Endodermal cell (in vitro differentiated cells): Measurements from ENCODE around the gene STAT3. TPM values are rescaled to one million over a fixed set of nuclear protein-coding genes. Genes with fewer than 3 reads are reported as not detected.
"Not testable (repeated sequence)": the region's sequence is repeated elsewhere in the genome, so short reads cannot be mapped to it uniquely, and the experiment has no call there.

Source experiments
- DNase-seq: peaks from one replicate; pipeline ENCODE4 v3.0.0-alpha.2; 2017
- H3K27ac ChIP-seq: 2 replicates; pipeline ENCODE4 v1.5.1; 2013; ENCODE audit warnings: mild to moderate bottlenecking, low read depth, low read length, moderate library complexity
- H3K27me3 ChIP-seq: 2 replicates; pipeline ENCODE4 v1.6.1; 2013; ENCODE audit warnings: mild to moderate bottlenecking, low read length, moderate library complexity; ENCODE audit not compliant: insufficient read depth, control insufficient read depth, poor library complexity, severe bottlenecking
- H3K36me3 ChIP-seq: 2 replicates; pipeline ENCODE4 v1.7.0; 2013; ENCODE audit warnings: mild to moderate bottlenecking, low read length, moderate library complexity; ENCODE audit not compliant: control insufficient read depth, insufficient read depth
- H3K4me1 ChIP-seq: one replicate; pipeline ENCODE4 v1.7.0; 2013; ENCODE audit warnings: low read length; ENCODE audit not compliant: control insufficient read depth, insufficient read depth
- H3K4me3 ChIP-seq: 2 replicates; pipeline ENCODE4 v1.5.1; 2013; ENCODE audit warnings: mild to moderate bottlenecking, low read length, moderate library complexity
- H3K9ac ChIP-seq: 2 replicates; pipeline ENCODE4 v1.6.1; 2013; ENCODE audit warnings: mild to moderate bottlenecking, low read length, moderate library complexity; ENCODE audit not compliant: poor library complexity, severe bottlenecking; ENCODE audit errors: extremely low read depth
- H3K9me3 ChIP-seq: 2 replicates; pipeline ENCODE4 v1.6.1; 2013; ENCODE audit warnings: mild to moderate bottlenecking, low read length, moderate library complexity; ENCODE audit not compliant: control insufficient read depth
- H3K27ac Mint-ChIP-seq: 2 replicates; pipeline ENCODE4 v1.8.0; 2020; ENCODE audit warnings: mixed read lengths
- H3K27me3 Mint-ChIP-seq: 2 replicates; pipeline ENCODE4 v1.8.0; 2021; ENCODE audit warnings: mild to moderate bottlenecking, mixed read lengths; ENCODE audit not compliant: insufficient read depth
- H3K36me3 Mint-ChIP-seq: 2 replicates; pipeline ENCODE4 v1.8.0; 2020; ENCODE audit warnings: low read depth, mixed read lengths
- H3K4me1 Mint-ChIP-seq: 2 replicates; pipeline ENCODE4 v1.8.0; 2020; ENCODE audit warnings: mixed read lengths
- H3K4me3 Mint-ChIP-seq: 2 replicates; pipeline ENCODE4 v1.8.0; 2020; ENCODE audit warnings: mild to moderate bottlenecking, moderate library complexity, mixed read lengths
- H3K9me3 Mint-ChIP-seq: 2 replicates; pipeline ENCODE4 v1.8.0; 2020; ENCODE audit warnings: mild to moderate bottlenecking, mixed read lengths
- WGBS, 2 experiments: methylation state at CpG; one replicate each; pipeline versions ENCODE4 v1.1.5 to v1.1.7; 2013; ENCODE audit warnings: missing lambda C conversion rate in 2 of 2, mixed read lengths in 1 of 2; ENCODE audit not compliant: insufficient coverage in 1 of 2, insufficient read length in 1 of 2; 5-methylcytosine and 5-hydroxymethylcytosine counted together
- total RNA-seq, 2 donors: library from RNA; stranded (reverse); fragmentation: NEBNext Ultra II Directional in 1 of 2; extraction: Animal tissue kit (Norgen Biotek cat#: 25700) in 1 of 2; gene quantifications; 2 replicates in 1 of 2; 3 replicates in 1 of 2; pipeline ENCODE4 v1.2.1, GENCODE V29; 2021
- TF ChIP-seq, protein P1 (sequence below): fragments of 200-600 bp; sonication (generic); conservative IDR thresholded peaks from 2 replicates; pipeline ENCODE4 v1.5.0; 2021; ENCODE audit warnings: antibody characterized with exemption, mild to moderate bottlenecking

STAT3 gene
- total RNA-seq, 2 donors from 2014 or later, result 27.5 to 32.4 TPM

DNA sequence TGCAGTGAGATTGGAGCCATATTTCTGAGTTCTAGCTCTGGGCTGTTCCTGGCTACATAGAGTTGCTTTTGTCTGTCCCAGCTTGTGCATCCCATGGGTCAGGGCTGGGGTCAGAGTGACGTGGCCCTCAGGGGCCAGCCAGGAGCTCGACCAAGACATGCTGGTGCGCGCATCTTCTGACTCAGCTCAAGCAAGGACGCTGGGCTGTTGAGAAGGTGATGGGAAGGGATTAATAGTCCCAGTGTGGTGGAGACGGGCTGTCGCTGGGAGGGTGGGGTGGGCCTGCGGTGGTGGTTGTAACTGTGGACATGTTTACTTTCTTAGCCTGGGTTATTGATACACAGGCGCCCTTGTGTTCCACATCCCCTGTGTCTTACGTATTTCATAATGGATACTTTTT lies 90.5 kb downstream of the STAT3 start:
- H3K9me3 ChIP-seq, H3K4me1 ChIP-seq, H3K4me1 Mint-ChIP-seq, H3K27me3 ChIP-seq, H3K4me3 Mint-ChIP-seq, H3K9ac ChIP-seq, H3K36me3 Mint-ChIP-seq, DNase-seq, H3K9me3 Mint-ChIP-seq, H3K27ac Mint-ChIP-seq, H3K4me3 ChIP-seq, H3K36me3 ChIP-seq, H3K27me3 Mint-ChIP-seq, H3K27ac ChIP-seq: not testable (repeated sequence)
- WGBS, 2 experiments, result 99 to 100% methylated on average over 1 to 6 of the region's 10 CpGs

DNA sequence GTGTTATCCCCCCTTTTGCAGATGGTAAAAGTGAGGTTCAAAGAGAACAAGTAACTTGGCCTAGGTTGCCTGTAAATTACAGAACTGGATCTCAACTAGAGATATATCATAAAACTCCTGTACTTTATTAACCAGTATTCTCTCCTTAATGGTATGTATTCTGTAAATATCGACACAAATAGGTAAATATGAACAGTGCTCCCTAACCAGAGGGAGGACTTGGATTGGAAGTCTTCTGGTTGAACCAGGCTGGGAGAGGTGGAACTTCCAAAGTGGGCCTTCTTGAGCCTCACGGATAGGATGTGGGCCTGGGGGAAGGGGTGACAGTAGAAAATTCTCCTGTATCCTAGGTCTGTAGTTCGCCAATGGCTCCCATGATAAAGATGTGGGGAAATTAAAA lies 92.2 kb downstream of the STAT3 start:
- H3K36me3 Mint-ChIP-seq, result no peaks in the 10 kb centered on the region
- 93 to 100% methylated on average over 2 to 3 of the region's 3 CpGs for WGBS, 2 experiments
- no peak for DNase-seq
- TF ChIP-seq, protein P1, sequence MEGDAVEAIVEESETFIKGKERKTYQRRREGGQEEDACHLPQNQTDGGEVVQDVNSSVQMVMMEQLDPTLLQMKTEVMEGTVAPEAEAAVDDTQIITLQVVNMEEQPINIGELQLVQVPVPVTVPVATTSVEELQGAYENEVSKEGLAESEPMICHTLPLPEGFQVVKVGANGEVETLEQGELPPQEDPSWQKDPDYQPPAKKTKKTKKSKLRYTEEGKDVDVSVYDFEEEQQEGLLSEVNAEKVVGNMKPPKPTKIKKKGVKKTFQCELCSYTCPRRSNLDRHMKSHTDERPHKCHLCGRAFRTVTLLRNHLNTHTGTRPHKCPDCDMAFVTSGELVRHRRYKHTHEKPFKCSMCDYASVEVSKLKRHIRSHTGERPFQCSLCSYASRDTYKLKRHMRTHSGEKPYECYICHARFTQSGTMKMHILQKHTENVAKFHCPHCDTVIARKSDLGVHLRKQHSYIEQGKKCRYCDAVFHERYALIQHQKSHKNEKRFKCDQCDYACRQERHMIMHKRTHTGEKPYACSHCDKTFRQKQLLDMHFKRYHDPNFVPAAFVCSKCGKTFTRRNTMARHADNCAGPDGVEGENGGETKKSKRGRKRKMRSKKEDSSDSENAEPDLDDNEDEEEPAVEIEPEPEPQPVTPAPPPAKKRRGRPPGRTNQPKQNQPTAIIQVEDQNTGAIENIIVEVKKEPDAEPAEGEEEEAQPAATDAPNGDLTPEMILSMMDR, result no peak
- H3K27ac ChIP-seq, result no peak overlapping the region
- H3K4me1 Mint-ChIP-seq, result no peaks in the 10 kb centered on the region
- no peaks in the 10 kb centered on the region for H3K9me3 Mint-ChIP-seq
- H3K36me3 ChIP-seq, result no peaks in the 10 kb centered on the region
- H3K27me3 Mint-ChIP-seq, result peaks cover 2% of the 10 kb centered on the region
- no peak overlapping the region for H3K9ac ChIP-seq
- H3K27ac Mint-ChIP-seq, result no peak overlapping the region
- no peaks in the 10 kb centered on the region for H3K9me3 ChIP-seq
- no peak overlapping the region for H3K4me3 ChIP-seq
- H3K27me3 ChIP-seq, result no peaks in the 10 kb centered on the region
- no peaks in the 10 kb centered on the region for H3K4me1 ChIP-seq
- H3K4me3 Mint-ChIP-seq, result no peak overlapping the region

DNA sequence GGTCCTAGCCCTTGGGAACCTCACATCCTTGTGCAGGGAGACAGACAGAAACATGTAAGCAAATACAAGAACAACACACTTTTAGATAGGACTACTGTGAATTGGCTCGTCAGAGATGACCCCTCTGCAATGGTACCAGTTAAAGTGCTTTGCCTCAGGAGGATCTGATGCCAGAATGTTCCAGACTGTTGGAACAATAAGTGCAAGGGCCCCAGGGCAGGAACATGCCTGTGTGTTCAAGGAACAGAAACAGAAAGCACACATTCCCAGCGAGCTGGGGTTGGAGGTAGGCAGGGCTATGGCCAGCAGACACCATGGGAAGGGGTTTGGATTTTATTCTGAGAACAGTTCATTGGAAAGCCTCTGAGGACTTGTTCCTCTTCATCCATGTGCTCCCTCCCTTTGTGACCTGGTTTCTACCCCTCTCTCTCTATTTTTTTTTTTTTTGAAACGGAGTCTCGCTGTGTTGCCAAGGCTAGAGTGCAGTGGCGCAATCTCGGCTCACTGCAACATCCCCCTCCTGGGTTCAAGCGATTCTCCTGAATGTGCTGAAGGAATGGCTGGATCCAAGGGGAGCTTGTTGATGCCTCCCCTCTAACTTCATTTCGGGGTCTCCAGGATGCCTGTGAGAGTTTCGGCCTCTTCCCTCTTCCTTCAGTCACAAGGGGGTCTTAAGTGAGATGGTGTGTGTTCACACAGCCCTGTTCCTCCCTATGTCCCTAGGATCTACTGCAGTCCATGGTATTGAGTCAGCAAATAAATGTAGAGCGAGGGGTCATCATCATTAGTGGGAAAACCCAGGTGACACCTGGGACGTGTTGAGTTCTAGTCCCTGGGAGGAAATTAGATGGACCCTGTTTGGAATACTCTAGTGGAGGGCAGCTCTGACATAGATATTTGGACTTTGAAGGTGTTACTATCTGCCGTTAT lies 93.5 kb downstream of the STAT3 start:
- H3K27me3 ChIP-seq, result peaks cover 11% of the 10 kb centered on the region
- Mint-ChIP-seq H3K27me3 (peaks cover 11% of the 10 kb centered on the region), H3K27ac (no peak overlapping the region), H3K4me3 (no peak overlapping the region), H3K36me3 (no peaks in the 10 kb centered on the region), H3K9me3 (no peaks in the 10 kb centered on the region), H3K4me1 (no peaks in the 10 kb centered on the region)
- no peak overlapping the region for H3K4me3 ChIP-seq
- H3K36me3 ChIP-seq, result no peaks in the 10 kb centered on the region
- no peak overlapping the region for H3K27ac ChIP-seq
- 88 to 91% methylated on average over 7 to 12 of the region's 12 CpGs for whole genome bisulfite sequencing, 2 experiments
- TF ChIP-seq, protein P1, result no peak
- no peak for DNase-seq
- no peaks in the 10 kb centered on the region for H3K9me3 ChIP-seq
- H3K9ac ChIP-seq, result no peak overlapping the region
- H3K4me1 ChIP-seq, result no peaks in the 10 kb centered on the region
